Measurements from ENCODE around the gene COX6B2.

DNA sequence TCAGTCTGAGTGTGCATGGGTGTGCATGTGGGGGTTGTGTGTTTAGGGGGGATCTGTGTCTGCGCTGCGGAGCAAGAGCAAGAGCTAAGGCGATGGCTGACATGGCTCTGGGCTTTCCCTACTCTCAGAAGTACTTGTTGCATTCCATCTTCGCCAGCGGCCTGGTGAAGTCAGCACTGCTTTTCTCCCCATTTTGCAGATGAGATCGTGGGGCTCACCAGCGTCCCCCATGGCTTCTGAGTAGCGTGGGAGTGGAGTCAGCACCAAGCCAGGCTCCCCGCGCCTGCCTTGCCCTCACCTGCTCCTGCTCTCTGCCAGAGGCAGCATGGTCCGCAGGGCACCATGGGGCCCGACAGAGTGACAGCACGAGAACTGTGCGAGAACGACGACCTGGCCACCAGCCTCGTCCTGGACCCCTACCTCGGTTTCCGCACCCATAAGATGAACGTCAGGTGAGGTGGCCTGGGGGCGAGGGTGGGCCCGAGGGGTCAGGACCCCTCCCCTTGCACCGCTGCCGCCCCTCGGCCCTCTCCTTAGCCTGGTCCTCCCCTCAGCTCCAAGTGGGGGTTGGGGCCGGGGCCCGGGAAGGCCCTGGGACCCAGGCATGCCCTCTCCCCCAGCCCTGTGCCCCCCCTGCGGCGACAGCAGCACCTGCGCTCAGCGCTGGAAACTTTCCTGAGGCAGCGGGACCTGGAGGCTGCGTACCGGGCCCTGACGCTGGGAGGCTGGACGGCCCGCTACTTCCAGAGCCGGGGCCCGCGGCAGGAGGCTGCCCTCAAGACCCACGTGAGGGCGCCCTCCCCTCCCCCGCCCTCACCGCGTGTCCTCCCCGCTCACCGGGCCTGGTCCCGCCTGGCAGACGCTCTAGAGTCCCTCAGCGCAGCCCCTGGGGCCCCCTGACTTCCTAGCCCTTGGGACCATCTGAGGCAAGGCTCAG lies 12.7 kb downstream of the COX6B2 start:
- TF ChIP-seq GATA2 (IDR thresholded peaks at IDR 0.05; ENCODE audit: low read depth, low read length): no peak
- no peak for TF ChIP-seq GATA3 (IDR thresholded peaks at IDR 0.05; ENCODE audit: low read depth, low read length)

Data from SH-SY5Y (cell line).